Esophagus muscularis mucosa (tissue), 4 donors: ENCODE measurements around the gene KAZN. TPM values are rescaled to one million over a fixed set of nuclear protein-coding genes. Genes with fewer than 3 reads are reported as not detected.

Experiments
- DNase-seq: peaks from one replicate; pipeline ENCODE4 v3.0.0-alpha.2; 2017; ENCODE audit errors: extremely low spot score
- H3K27ac ChIP-seq, 4 donors: fragments of 200-600 bp; sonication (generic); replicated peaks in 1 of 4; 1 replicate in 3 of 4; 2 replicates in 1 of 4; pipeline ENCODE4 v1.5.1; 2016 to 2019; ENCODE audit warnings: mild to moderate bottlenecking in 1 of 4
- H3K27me3 ChIP-seq, 4 donors: fragments of 200-600 bp; sonication (generic); one replicate each; pipeline versions ENCODE4 v1.5.1 to v1.6.0; 2016 to 2019
- H3K36me3 ChIP-seq, 4 donors: fragments of 200-600 bp; sonication (generic); one replicate each; pipeline ENCODE4 v1.5.1; 2016 to 2019
- H3K4me1 ChIP-seq, 4 donors: fragments of 200-600 bp; sonication (generic); one replicate each; pipeline ENCODE4 v1.5.1; 2016 to 2019
- H3K4me3 ChIP-seq, 4 donors: fragments of 200-600 bp; sonication (generic); 1 replicate in 2 of 4; 2 replicates in 2 of 4; pipeline ENCODE4 v1.5.1; 2016 to 2019; ENCODE audit warnings: mild to moderate bottlenecking in 4 of 4, moderate library complexity in 1 of 4
- H3K9me3 ChIP-seq, 4 donors: fragments of 200-600 bp; sonication (generic); 1 replicate in 3 of 4; 2 replicates in 1 of 4; pipeline ENCODE4 v1.5.1; 2016 to 2019
- EP300 ChIP-seq: sonication (generic); formaldehyde crosslinking; IDR thresholded peaks from one replicate; pipeline ENCODE4 v1.6.1; 2017; ENCODE audit warnings: antibody characterized with exemption
- POLR2A ChIP-seq: fragments of 450-650 bp; IDR thresholded peaks from one replicate; pipeline ENCODE4 v1.6.1; 2017; ENCODE audit warnings: antibody characterized with exemption, moderate library complexity, mild to moderate bottlenecking, low read depth
- POLR2AphosphoS5 ChIP-seq, 2 donors: sonication (generic); formaldehyde crosslinking; IDR thresholded peaks; one replicate each; pipeline ENCODE4 v1.6.1; 2017; ENCODE audit warnings: antibody characterized with exemption in 2 of 2
- WGBS: methylation state at CpG from one replicate; pipeline ENCODE4 v1.1.5; 2018; 5-methylcytosine and 5-hydroxymethylcytosine counted together
- intact Hi-C: fragments of 100-400 bp; cut with DNase I; formaldehyde crosslinking; loops from one replicate; pipeline ENCODE4 v1.15.1; 2023
- total RNA-seq, 4 donors: library from RNA; depleted of rRNA; stranded (reverse); fragments of >200 nt; gene quantifications; one replicate each; pipeline versions ENCODE4 v1.1.0 to v1.2.1, GENCODE V29; 2016
- TF ChIP-seq, protein P1 (sequence below), 3 experiments: fragments of 200-600 bp in 2 of 3; fragments of 450-650 bp in 1 of 3; sonication (generic) in 2 of 3; IDR thresholded peaks; one replicate each; pipeline ENCODE4 v1.5.1; 2017 to 2019; ENCODE audit warnings: antibody characterized with exemption in 3 of 3, mild to moderate bottlenecking in 2 of 3, moderate library complexity in 1 of 3

KAZN gene
- total RNA-seq, 4 donors from 2014 or later: 9.9 to 14.1 (median 11.9) TPM

GRCh38 chr1:14704846-14705245 is 106.4 kb downstream of the KAZN start:
- Histone ChIP-seq H3K9me3 (no peaks in the 10 kb centered on the region), H3K27ac (no peak overlapping the region), H3K27me3 (peaks cover 0 to under 1% (median 0%) of the 10 kb centered on the region in 4 donors), H3K4me1 (no peaks in the 10 kb centered on the region), H3K4me3 (no peak overlapping the region), H3K36me3 (no peaks in the 10 kb centered on the region)
- intact Hi-C loops: no loop called here
- TF ChIP-seq POLR2AphosphoS5 (IDR thresholded peaks at IDR 0.05) (no peak), EP300 (no peak), POLR2A (no peak)
- TF ChIP-seq, protein P1, sequence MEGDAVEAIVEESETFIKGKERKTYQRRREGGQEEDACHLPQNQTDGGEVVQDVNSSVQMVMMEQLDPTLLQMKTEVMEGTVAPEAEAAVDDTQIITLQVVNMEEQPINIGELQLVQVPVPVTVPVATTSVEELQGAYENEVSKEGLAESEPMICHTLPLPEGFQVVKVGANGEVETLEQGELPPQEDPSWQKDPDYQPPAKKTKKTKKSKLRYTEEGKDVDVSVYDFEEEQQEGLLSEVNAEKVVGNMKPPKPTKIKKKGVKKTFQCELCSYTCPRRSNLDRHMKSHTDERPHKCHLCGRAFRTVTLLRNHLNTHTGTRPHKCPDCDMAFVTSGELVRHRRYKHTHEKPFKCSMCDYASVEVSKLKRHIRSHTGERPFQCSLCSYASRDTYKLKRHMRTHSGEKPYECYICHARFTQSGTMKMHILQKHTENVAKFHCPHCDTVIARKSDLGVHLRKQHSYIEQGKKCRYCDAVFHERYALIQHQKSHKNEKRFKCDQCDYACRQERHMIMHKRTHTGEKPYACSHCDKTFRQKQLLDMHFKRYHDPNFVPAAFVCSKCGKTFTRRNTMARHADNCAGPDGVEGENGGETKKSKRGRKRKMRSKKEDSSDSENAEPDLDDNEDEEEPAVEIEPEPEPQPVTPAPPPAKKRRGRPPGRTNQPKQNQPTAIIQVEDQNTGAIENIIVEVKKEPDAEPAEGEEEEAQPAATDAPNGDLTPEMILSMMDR (IDR thresholded peaks at IDR 0.05): no peak
- 83% methylated on average over 1 of the region's 1 CpG for WGBS
- no peak for DNase-seq

DNA sequence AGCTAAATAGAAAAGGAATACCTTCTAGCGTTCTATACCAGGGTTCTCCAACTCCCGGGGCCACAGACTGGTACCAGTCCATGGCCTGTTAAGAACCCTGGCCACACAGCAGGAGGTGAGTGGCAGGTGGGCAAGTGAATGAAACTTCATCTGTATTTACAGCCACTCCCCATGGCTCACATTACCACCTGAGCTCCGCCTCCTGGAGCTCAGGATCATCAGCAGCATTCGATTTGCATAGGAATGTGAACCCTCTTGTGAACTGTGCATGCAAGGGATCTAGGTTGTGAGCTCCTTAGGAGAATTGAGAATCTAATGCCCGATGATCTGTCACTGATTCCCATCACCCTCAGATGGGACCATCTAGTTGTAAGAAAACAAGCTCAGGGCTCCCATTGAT is 107.3 kb downstream of the KAZN start:
- Histone ChIP-seq H3K27me3 (no peaks in the 10 kb centered on the region), H3K4me1 (no peaks in the 10 kb centered on the region), H3K9me3 (no peaks in the 10 kb centered on the region), H3K36me3 (no peaks in the 10 kb centered on the region), H3K4me3 (no peak overlapping the region), H3K27ac (no peak overlapping the region)
- DNase-seq: no peak
- no peak for TF ChIP-seq POLR2A
- TF ChIP-seq EP300: no peak
- TF ChIP-seq POLR2AphosphoS5 (IDR thresholded peaks at IDR 0.05): no peak
- TF ChIP-seq, protein P1 (IDR thresholded peaks at IDR 0.05): no peak
- 91% methylated on average over 5 of the region's 5 CpGs for WGBS
- intact Hi-C loops: no loop called here

GRCh38 chr1:14706631-14707030 is 108.1 kb downstream of the KAZN start:
- H3K4me3 ChIP-seq: no peak overlapping the region
- no peak overlapping the region for H3K27ac ChIP-seq
- no peaks in the 10 kb centered on the region for H3K4me1 ChIP-seq
- intact Hi-C loops: no loop called here
- 63% methylated on average over 5 of the region's 5 CpGs for WGBS
- H3K9me3 ChIP-seq: no peaks in the 10 kb centered on the region
- no peak for DNase-seq
- H3K36me3 ChIP-seq: no peaks in the 10 kb centered on the region
- H3K27me3 ChIP-seq: no peaks in the 10 kb centered on the region
- TF ChIP-seq EP300 (no peak), POLR2A (no peak), POLR2AphosphoS5 (IDR thresholded peaks at IDR 0.05) (no peak)
- TF ChIP-seq, protein P1 (IDR thresholded peaks at IDR 0.05): no peak

- DNase-seq: no peak
- 78% methylated on average over 16 of the region's 16 CpGs for WGBS
- H3K4me3 ChIP-seq: no peak overlapping the region
- H3K27ac ChIP-seq: no peak overlapping the region
- H3K27me3 ChIP-seq: no peaks in the 10 kb centered on the region
- H3K9me3 ChIP-seq: no peaks in the 10 kb centered on the region
- no peaks in the 10 kb centered on the region for H3K4me1 ChIP-seq
- TF ChIP-seq POLR2AphosphoS5 (IDR thresholded peaks at IDR 0.05) (no peak), POLR2A (no peak), EP300 (no peak)
- TF ChIP-seq, protein P1 (IDR thresholded peaks at IDR 0.05): no peak
- intact Hi-C loops: no loop called here
- no peaks in the 10 kb centered on the region for H3K36me3 ChIP-seq
Observed at GRCh38 chr1:14707531-14708445, 109.3 kb downstream of the KAZN start.
